Pancreas (tissue), 10 donors: ENCODE measurements around the gene RAD51B. TPM values are rescaled to one million over a fixed set of nuclear protein-coding genes. Genes with fewer than 3 reads are reported as not detected.

ENCODE experiments used
- ATAC-seq, 4 donors: fragments of 200-7000 bp; cut with Tn5 transposase; one replicate each; pipeline versions ENCODE4 v1.8.0 to v1.9.1; 2020; ENCODE audit warnings: mild to moderate bottlenecking in 4 of 4, moderate library complexity in 4 of 4
- DNase-seq, 6 donors: peaks; one replicate each; pipeline ENCODE4 v3.0.0-alpha.2; 2020
- FAIRE-seq: peaks from 2 replicates; lab custom pipeline; 2012; peaks lifted over from hg19 to GRCh38; lab: Jason Lieb, UNC
- H3K27ac ChIP-seq, 4 donors: fragments of 200-600 bp; sonication (generic); 1 replicate in 3 of 4; 2 replicates in 1 of 4; pipeline versions ENCODE4 v1.5.0 to v1.8.0; 2020
- H3K27me3 ChIP-seq, 4 donors: fragments of 200-600 bp; one replicate each; pipeline ENCODE4 v1.8.0; 2021
- H3K36me3 ChIP-seq, 3 donors: fragments of 200-600 bp; sonication (generic) in 1 of 3; one replicate each; pipeline versions ENCODE4 v1.5.0 to v1.8.0; 2020 to 2021
- H3K4me1 ChIP-seq, 3 donors: fragments of 200-600 bp; one replicate each; pipeline ENCODE4 v1.8.0; 2021
- H3K4me3 ChIP-seq, 4 donors: fragments of 200-600 bp; sonication (generic) in 2 of 4; one replicate each; pipeline versions ENCODE4 v1.5.0 to v1.8.0; 2020 to 2021
- H3K9me3 ChIP-seq, 4 donors: fragments of 200-600 bp; one replicate each; pipeline ENCODE4 v1.8.0; 2021
- CTCF ChIP-seq, 4 donors: fragments of 200-600 bp; sonication (generic) in 3 of 4; IDR thresholded peaks; one replicate each; pipeline versions ENCODE4 v1.5.0 to v1.8.0; 2021; ENCODE audit warnings: antibody characterized with exemption in 4 of 4
- WGBS, 2 donors: extraction: QIAGEN DNeasy Blood & Tissue Kit; methylation state at CpG; one replicate each; pipeline ENCODE4 v1.1.7; 2013; 5-methylcytosine and 5-hydroxymethylcytosine counted together
- intact Hi-C, 3 donors: fragments of 100-400 bp; cut with DNase I; formaldehyde crosslinking; loops; one replicate each; pipeline versions ENCODE4 v1.11.1 to v1.14.2; 2022
- polyA plus RNA-seq, 2 donors: library from polyadenylated mRNA; stranded (reverse); fragments of 200-250 nt; gene quantifications; one replicate each; pipeline ENCODE4 v1.2.3, GENCODE V29; 2013
- total RNA-seq, 6 donors: library from RNA; stranded (reverse); fragmentation: NEBNext Ultra II Directional in 4 of 6; extraction: Animal tissue kit (Norgen Biotek cat#: 25700) in 4 of 6; gene quantifications; one replicate each; pipeline versions ENCODE4 v1.2.1 to v1.2.4, GENCODE V29; 2021 to 2023
- donor health status: healthy with polysubstance abuse.
- donor health status: DM: no; HTN: no; CAD: no; lungs with moderate emphysema.
- donor health status: DM: no; HTN: no; CAD: no.
- donor health status: control.
- donor health status: control.
- donor health status: Bipolar disorder and iron deficiency.
- donor health status: DM: yes; HTN: yes; CAD: no.
- donor health status: DM: no; HTN: no; CAD: no.
- donor health status: DM: no; HTN: no; CAD: no.
- donor health status: DM: yes; HTN: yes; CAD: no.

RAD51B gene
- total and polyA plus RNA-seq, 8 donors, result 1.1 to 17.3 (median 5.8) TPM

- Histone ChIP-seq H3K4me3 (no peak overlapping the region), H3K36me3 (no peaks in the 10 kb centered on the region), H3K27me3 (no peaks in the 10 kb centered on the region), H3K4me1 (peaks cover 19 to 53% (median 34%) of the 10 kb centered on the region in 3 donors), H3K9me3 (no peaks in the 10 kb centered on the region), H3K27ac (no peak overlapping the region)
- intact Hi-C loops, result no loop called here
- DNase-seq (no peak), ATAC-seq (no peak), FAIRE-seq (no peak)
- 91 to 92% methylated on average over 1 of the region's 1 CpG for WGBS, 2 donors
- no peak for TF ChIP-seq CTCF (IDR thresholded peaks at IDR 0.05)
These were observed 419.0 kb downstream of the RAD51B start for GRCh38 chr14:68238551-68238950.

- H3K27me3 ChIP-seq, result no peaks in the 10 kb centered on the region
- H3K4me1 ChIP-seq, result peaks cover 15 to 49% (median 30%) of the 10 kb centered on the region in 3 donors
- ATAC-seq, result no peak
- WGBS, 2 donors, result 68 to 69% methylated on average over 3 of the region's 3 CpGs
- no peak for DNase-seq
- intact Hi-C loops, result no loop called here
- no peaks in the 10 kb centered on the region for H3K9me3 ChIP-seq
- H3K36me3 ChIP-seq, result no peaks in the 10 kb centered on the region
- H3K4me3 ChIP-seq, result no peak overlapping the region
- no peak for TF ChIP-seq CTCF (IDR thresholded peaks at IDR 0.05)
- H3K27ac ChIP-seq, result peak overlapping the region in 2 of 4 donors; percentile 60 to 76
- FAIRE-seq, result no peak
These were observed 419.4 kb downstream of the RAD51B start for GRCh38 chr14:68238976-68239375.

- FAIRE-seq (peak; percentile 87), DNase-seq (no peak), ATAC-seq (peak; percentile 41 to 76 (median 69))
- TF ChIP-seq CTCF (IDR thresholded peaks at IDR 0.05), result no peak
- Histone ChIP-seq H3K4me3 (no peak overlapping the region), H3K27ac (peak overlapping the region; percentile 11 to 76 (median 50)), H3K9me3 (no peaks in the 10 kb centered on the region), H3K36me3 (no peaks in the 10 kb centered on the region), H3K4me1 (peaks cover 13 to 51% (median 35%) of the 10 kb centered on the region in 3 donors), H3K27me3 (no peaks in the 10 kb centered on the region)
- 45% methylated on average over 9 of the region's 9 CpGs for WGBS, 2 donors
- intact Hi-C loops, result loop anchor here in 2 of 3 donors (10.0 kb wide), 3 partner anchors 305 to 575 kb away; no protein-coding TSS in a partner anchor
These were observed 420.6 kb downstream of the RAD51B start for GRCh38 chr14:68239988-68240771.

- no peak for ATAC-seq
- no peak for DNase-seq
- peaks cover 26 to 66% (median 52%) of the 10 kb centered on the region in 3 donors for H3K4me1 ChIP-seq
- no peak for FAIRE-seq
- intact Hi-C loops, result loop anchor here in 2 of 3 donors (10.0 kb wide), 3 partner anchors 307 to 573 kb away; no protein-coding TSS in a partner anchor
- H3K27ac ChIP-seq, result peak overlapping the region in 2 of 4 donors; percentile 40 to 60
- H3K9me3 ChIP-seq, result no peaks in the 10 kb centered on the region
- H3K27me3 ChIP-seq, result no peaks in the 10 kb centered on the region
- 51 to 52% methylated on average over 6 of the region's 6 CpGs for WGBS, 2 donors
- TF ChIP-seq CTCF (IDR thresholded peaks at IDR 0.05), result no peak
- H3K36me3 ChIP-seq, result no peaks in the 10 kb centered on the region
- no peak overlapping the region for H3K4me3 ChIP-seq
These were observed 422.4 kb downstream of the RAD51B start for GRCh38 chr14:68241862-68242487.
